HG03159 (cell line): ENCODE data around the gene NSUN5.
"Not testable (repeated sequence)": the region's sequence is repeated elsewhere in the genome, so short reads cannot be mapped to it uniquely, and the experiment has no call there.

Source experiments
- ATAC-seq: cut with Tn5 transposase; IDR thresholded peaks from one replicate; pipeline ENCODE4 v1.9.1; 2021; ENCODE audit warnings: mild to moderate bottlenecking, moderate library complexity; ENCODE audit not compliant: unreplicated experiment

Gene NSUN5

DNA sequence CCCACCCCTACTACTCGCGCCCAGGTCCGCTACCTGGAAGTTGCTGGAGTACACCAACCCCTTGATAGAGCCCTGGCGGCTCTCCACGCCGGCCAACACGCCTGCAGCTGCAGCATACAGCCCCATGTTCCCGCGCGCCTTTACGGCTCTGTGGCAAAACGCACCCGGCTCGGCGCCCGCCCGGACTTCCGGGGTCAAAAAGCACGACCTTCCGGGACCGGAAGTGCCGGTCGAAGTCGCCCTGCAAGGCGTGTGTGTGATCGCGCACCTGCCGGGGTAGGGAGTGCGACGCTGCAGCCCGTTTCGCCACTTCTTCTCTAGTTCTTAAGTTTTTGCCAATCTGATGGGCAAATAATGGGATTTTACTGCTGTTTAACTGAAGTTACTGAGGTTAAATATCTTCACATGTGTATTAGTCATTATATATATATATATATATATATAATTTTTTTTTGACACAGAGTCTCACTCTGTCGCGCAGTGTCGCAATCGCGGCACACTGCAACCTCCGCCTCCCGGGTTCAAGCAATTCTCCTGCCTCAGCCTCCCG lies at the start of gene NSUN5:
Gene NSUN5 (minus strand): TSS at position 162 of the 550 bp plus-strand sequence. CDS start 36 bp downstream, at position 126.
- ATAC-seq = peak; percentile 90

DNA sequence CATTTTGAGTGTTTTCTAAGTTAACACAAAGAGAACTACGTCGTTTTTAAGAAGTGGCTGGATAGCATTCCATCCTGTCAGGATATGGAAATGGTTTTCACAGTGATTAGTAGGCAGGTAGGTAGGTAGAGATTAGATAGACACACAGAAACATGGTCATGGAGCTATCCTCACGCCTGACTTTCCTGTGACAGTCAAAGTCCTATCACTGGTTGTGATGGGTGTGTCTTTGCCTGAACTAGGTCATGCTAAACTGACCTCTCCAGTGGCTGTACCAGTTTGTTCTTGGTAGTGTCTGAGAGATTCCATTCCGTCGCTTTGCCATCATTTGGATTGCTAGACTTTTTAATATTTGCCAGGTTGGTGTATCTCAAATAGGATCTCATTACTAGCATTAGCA lies 47.5 kb upstream of the NSUN5 start:
- no peak for ATAC-seq

DNA sequence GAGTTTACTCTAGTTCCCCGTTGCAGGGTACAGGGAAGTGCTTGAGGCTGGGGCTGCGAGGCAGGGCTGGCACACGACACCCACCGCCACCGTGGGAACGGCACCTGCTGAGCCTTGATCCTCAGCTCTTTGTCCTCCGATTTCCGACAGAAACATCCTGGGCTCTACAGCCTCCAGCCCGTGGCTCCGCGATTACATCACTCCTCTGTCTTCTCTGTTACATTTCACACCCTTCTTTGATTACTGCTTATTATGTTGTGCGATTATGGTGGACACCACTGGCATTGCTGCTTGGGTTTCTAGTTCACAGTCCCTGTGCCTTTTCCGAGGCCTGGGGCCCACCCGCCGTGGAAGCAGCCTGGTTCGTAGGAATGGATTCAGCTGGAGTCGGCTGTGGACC lies 46.2 kb upstream of the NSUN5 start:
- ATAC-seq = no peak

DNA sequence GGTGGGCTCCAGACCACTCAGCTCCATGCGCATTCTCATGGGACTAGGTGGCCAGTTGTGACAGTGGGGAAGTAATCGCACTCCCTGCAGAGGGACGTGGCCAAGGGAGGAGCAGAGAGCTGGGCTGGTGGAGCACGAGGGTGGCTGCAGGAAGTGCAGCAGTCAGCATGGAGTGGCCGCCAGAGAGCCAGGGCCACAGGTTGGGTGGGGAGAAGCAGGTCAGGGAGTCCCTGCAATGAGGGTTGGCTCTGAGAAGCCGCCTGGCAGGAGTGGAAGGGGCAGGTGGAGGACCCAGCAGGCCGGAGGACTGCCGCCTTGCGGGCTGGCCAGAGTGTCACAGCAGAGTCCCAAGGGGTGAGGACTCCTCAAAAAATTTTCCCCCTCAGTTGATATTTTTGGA lies 45.6 kb upstream of the NSUN5 start:
- no peak for ATAC-seq

DNA sequence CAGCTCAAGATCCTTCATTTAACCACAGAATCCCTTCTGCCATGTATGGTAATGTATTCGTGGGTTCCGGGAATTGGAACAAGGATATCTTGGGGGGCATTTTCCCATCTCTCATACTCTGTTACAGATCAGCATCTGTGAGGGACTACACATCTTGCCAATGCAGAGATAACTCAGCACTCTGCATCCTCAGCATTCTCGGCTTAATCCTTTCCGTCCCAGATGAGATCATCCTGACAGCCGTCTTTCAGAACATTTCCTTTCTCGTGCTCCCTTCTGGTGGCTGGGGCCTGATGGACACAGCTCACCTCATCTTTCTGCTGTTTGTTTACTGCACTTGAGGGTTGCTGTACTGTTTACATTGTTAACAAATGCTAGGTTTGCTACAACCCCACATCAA lies 44.6 kb upstream of the NSUN5 start:
- ATAC-seq = no peak

DNA sequence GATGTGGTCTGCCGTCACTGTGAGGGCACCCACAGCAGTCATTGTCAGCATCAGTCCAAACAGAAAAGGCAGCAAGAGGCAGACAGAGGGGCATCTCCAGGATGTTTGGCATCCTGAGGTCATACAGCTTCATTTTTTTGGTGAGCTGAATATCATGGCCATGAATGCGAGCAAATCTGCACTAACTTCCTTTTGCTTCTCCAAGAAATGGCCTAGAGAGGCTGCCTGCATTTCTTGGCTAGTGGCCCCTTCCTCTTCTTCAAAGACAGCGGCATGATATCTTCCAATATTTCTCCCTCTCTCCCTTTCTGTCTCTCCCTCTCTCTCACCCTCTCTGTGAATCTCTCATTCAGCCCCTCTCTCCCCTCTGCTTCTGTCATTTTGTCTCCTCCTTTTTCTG lies 44.2 kb upstream of the NSUN5 start:
- no peak for ATAC-seq

DNA sequence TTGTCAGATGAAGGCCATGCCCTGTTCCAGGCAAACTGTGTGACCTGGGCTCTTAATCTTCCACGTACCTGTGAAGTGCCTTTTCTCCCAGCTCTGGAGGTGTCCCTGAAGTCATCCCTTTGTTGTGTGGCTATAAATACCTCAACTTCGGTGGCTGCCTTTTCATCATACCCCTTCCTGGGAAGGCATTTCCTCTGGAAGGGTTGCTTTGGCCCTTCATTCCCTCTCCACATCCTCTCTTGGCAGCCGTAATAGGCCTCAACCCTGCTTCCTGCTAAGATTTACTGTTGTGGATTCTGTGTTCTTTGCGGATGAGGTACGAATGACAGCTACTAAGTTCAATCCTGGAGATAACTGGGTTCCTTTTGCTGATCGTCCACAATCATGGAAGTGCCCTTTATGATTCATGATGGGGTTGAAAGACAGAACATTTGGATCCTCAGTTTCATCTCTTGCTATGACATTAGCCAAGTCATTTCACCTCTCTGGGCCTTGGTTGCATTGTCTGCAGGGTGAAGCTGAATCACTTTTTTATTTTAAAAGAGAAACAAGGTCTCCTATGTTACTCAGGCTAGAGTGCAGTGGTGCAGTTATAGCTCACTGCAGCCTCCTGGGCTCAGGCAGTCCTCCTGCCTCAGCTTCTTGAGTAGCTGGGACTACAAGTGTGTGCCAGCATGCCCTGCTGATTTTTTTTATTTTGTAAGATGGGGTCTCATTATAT lies 43.0 kb upstream of the NSUN5 start:
- no peak for ATAC-seq

DNA sequence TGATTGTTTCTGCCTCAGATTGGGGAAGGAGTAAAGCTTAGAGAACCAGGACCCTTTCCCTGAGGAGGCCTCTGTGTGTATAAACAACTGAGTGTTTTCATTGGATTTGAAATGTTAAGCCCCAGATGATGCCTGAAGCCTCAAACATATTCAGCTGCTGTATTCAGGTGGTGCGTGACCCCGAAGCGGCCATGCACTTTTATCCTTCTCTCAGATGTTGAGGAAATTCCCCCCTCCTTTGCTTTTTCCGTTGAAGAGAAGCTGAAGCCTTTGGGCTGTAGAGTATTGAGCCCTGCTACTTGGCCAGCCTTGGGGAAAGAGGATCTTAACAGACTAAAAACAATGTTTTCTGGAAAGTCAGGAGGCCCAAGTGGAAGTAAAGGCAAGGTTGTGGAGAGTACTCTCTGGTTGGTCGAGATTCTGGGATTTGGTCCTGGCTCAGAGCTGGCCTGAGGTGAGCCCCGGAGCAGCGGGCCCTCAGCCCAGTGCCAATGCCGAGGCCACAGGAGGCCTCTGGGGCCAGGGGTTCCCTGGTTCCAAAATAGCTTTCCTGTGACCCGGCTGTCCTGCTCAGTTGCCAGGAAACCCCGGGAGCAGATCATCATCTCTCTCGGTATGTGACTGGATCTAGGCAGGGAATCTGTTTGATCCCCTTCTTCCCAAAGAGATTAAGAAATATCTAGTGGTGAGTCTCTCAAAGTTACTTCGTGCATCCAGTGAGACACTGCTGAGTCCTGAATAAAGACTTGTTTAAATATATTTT lies 41.9 kb upstream of the NSUN5 start:
- no peak for ATAC-seq

DNA sequence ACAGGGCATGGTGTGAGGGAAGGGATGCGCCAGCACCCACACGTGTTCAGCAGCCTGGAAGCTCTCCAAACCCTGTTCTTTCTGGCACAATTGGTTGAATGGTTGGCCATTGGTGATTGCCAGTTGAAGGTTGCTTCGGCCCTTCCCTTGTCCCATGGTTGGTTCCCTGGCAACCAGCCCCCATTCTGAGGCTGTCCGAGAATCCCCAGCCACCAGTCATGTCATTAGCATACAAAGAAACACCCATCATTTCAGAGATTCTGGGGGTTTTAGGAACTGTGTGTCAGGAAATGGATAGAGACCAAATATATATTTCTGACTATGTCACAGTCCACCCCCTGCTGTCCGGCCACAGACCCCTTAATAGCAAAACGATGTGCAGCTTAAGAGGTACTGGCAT lies 41.1 kb upstream of the NSUN5 start:
- no peak for ATAC-seq

DNA sequence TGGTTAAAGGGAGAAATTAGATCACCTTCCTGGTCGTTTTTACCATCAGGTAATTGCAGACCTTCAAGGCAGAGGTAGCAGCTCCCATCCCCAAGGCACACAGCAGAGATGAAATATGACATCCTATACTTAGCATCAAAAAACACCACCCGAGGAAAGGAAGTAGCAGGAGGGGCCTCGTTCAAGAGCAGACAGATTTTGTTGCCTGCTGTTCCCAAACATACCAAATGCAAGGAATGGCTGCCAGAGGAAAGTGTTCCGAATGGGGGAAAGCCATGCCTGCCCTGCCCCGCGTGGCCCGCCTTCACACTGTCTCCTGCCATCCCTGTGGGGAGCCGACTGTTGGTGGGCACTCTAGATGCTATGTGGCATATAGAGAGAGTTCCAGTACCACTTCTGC lies 37.3 kb upstream of the NSUN5 start:
- no peak for ATAC-seq

DNA sequence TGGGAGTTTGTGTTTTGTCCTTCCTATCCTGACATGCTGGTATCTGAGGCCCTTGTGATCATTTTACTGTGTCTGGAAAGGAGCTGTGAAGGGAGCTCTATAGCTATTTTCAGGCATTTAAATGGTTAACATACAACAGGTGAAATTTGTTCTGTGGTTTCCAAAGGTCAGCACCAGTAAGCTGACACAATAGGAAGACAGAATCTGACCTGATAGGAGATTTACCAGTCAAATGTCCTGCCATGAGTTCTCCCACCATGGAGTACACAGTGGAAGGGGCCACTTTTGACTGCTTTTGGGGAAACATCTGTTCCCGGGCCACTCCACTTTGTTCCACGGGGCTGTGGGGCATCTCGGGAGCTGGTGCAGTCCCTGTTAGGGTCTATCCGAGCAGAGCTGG lies 36.9 kb upstream of the NSUN5 start:
- ATAC-seq = no peak

DNA sequence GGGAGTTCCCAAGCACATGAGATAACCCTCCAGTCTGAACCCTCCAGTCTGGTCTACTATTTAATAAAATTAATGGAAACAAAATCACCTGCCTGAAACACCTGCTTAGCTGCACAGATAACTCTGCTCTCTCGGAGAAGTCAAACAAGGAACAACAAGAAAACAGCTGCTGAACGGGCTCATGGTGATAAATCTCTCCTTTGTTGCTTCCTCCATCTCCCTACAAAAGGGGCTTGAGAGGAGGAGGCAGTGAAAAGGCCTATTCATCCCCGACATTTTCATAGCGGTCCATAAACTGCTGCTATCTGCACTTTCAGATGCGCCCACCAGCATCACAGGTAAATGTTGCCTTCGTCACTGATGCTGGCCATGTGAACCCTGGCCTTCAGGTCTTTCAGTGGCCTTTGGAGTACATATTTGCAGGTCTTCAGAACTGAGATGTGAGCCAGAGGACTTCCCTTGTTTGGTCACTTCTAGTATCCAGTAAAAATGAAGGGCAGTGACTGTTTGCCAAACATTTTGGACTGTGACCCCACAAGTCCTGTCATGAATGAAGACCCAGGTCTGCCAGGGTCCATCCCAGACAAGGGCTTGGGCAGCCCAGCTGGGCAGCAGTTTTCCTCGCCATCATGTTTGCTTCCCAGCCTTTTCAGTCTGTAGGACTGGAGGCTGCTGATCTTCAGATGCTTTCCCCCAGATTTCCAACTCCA lies 35.2 kb upstream of the NSUN5 start:
- ATAC-seq = no peak

DNA sequence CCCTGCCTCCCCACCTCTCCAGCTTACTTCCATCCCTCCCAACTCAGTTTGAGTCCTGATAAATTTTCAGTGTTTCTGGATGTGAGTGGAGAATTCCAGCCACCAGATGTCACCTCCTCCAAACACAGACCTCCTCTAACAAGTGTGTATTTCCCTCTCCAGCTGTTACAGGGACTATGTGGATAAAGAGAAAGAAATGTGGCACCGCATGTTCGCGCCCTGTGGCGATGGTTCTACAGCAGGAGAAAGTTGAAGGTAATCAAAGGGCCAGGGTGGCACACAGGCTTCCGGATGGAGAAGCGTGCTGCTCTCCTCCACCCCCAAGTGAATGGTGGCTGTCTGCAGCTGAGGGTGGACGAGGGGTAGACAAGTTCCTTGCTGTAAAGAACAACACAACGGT lies 34.0 kb upstream of the NSUN5 start:
- no peak for ATAC-seq

DNA sequence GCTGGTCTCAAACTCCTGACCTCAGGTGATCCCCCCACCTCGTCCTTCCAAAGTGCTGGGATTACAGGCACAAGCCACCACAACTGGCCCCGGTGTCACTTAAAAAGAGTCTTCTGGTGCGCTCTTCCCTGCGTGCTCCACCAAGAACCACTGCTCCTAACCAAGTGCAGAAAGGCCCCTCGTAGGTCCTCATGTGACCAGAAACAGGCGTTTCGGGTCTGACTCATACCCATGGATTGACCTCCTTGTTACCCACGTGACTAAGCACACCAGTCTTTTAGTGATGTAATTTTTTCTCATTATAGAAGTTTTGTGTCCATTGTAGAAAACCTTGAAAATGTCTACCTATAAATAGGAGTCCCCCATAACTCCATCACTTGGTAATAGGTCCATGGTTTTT lies 33.3 kb upstream of the NSUN5 start:
- no peak for ATAC-seq

DNA sequence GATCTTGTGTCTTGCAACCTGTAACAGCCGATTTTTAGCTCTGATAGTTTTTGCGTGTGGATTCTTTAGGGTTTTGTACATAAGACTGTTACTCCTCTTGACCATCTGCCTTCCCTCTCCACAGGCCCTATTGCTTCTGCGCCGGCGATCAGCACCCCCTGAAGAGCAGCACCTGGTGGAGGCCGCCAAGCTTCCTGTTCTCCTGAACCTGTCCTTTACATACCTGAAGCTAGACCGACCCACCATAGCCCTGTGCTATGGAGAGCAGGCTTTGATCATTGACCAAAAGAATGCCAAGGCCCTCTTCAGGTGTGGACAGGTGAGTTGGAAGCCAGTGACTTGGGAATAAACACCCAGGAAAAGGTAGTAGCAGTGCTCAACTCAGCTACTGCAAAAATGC lies 31.9 kb upstream of the NSUN5 start:
- no peak for ATAC-seq

DNA sequence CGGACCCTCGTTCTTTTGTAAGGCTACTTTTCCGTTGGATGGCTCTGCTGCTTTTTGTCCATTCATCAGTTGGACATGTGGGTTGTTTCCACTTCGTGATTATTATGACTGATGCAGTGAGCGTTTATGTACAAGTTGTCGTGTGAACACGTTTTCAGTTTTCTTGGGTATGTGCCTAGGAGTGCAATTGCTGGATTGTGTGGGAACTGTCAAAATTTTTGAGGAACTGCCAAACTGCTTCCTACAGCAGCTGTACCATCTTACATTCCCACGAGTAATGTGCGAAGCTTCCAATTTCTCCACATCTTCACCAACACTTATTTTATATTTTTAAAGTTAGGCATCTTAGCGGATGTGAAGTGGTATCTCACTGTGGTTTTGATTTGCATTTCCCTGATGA lies 29.7 kb upstream of the NSUN5 start:
- ATAC-seq = no peak

DNA sequence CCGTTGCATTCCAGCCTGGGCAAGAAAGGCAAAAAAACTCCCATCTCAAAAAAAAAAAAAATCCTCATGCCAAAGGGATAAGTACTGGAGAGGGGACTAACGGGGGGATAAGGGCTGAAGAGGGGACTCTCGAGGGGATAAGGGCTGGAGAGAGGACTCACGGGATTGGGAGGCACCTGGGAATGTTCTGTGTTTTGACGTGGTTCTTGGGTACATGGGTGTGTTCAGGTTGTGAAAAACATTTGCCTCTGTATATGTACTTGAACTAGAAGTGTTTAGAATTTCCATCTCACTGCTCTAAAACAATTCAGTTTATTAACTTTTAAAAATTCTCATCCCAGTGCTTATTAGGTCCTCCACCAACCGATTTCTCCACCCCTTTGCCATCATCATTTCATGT lies 23.8 kb upstream of the NSUN5 start:
- no peak for ATAC-seq

DNA sequence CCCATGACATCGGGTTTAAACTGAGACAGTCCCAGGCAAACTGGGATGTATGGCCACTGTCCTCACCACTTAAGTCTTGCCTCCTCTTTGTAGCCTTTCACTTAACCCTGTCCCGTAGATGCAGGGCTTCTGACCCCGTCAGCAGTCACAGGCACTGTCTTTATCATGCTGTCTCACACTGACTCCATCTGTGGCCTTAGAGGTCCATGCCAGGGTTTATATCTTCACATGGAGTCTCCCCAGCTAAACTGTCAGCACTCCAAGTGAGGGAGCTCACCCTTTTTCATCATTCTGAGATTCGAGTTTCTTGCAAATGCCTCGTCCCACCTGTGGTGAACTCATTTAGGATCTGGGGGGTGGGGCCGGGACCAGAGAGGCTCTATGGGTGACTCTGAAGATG lies 22.1 kb upstream of the NSUN5 start:
- ATAC-seq = no peak

DNA sequence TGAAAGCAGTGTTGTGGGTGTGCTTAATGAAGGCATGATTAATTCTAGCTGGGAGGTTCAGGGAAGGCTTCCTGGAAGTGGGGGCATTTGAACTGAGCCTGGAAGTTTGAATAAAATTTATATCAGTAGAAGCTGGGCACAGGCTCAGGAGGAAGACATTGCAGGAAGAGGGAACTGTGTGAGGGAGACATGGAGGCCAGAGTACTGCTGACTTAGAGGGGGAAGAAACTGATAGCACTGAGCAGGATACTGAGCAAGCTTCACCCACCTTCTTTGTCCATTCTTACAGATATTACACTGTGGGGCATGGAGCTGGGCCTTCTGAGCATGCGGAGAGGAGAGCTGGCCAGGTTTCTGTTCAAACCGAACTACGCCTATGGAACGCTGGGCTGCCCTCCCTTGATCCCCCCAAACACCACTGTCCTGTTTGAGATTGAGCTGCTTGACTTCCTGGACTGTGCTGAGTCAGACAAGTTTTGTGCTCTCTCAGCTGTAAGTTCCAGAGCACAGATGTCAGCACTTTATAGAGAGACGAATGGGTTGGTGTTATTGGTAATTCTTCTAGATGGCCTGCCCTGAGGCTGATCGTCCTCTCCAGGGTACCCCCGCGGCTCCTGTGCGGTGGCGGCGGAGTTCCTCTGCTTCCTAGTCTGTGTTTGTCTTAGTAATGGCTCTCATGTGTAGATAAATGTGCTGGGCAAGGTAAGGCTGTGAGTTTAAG lies 21.4 kb upstream of the NSUN5 start:
- ATAC-seq = no peak

DNA sequence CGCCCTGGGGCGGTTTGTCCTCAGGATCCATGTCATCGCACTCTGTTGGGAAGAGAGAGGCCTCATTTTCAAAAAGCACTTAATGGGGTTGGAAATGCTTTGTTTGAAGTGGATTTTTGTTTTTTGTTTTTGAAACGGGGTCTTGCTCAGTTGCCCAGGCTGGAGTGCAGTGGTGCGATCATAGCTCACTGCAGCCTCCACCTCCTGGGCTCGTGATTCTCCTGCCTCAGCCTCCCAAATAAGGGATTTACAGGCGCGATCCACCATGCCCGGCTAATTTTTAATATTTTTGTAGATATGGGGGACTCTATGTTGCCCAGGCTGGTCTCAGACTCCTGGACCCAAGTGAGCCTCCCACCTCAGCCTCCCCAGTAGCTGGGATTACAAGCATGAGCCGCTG lies 20.1 kb upstream of the NSUN5 start:
- no peak for ATAC-seq

DNA sequence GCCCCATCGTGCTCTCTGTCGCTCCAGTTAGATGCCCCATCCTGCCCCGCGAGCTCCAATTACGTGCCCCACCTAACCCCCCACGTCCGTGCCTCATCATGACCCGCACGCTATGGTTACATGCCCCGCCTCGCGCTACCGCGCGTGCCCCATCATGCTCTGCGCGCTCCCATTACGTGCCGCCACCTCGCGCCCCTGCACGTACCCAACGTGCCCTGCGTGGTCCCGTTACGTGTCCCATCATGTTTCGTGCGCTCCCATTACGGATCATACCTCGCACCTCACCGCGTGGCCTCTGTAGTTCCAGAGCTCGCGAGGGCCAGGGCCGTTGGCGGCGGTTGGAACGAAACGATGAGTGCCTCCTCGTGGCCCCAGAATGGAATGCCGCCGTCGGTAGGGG lies 19.3 kb upstream of the NSUN5 start, which contains the start of the genes FKBP6 and TRIM50:
Gene FKBP6 (plus strand): TSS at position 240 of the 400 bp plus-strand sequence. CDS start 268 bp downstream, outside the sequence.
Gene TRIM50 (minus strand): TSS at position 161 of the 400 bp plus-strand sequence. CDS start 3,295 bp downstream, outside the sequence.
- not testable (repeated sequence) for ATAC-seq
